BE2C (cell line): ENCODE results near the gene DUSP10.

Source experiments
- DNase-seq: peaks from one replicate; pipeline ENCODE4 v3.0.0-alpha.2; 2020
- H3K27me3 ChIP-seq: fragments of 250-450 bp; sonication (Bioruptor Pico); 2 replicates; pipeline ENCODE4 v1.5.1; 2020; ENCODE audit warnings: mild to moderate bottlenecking
- H3K36me3 ChIP-seq: fragments of 250-450 bp; sonication (Bioruptor Pico); 2 replicates; pipeline ENCODE4 v1.5.1; 2020; ENCODE audit warnings: mild to moderate bottlenecking
- H3K4me1 ChIP-seq: fragments of 250-450 bp; sonication (Bioruptor Pico); 2 replicates; pipeline ENCODE4 v1.5.1; 2020
- H3K4me3 ChIP-seq: 2 replicates; pipeline ENCODE4 v1.5.1; 2011; ENCODE audit warnings: low read depth, low read length
- H3K9me3 ChIP-seq: fragments of 250-450 bp; sonication (Bioruptor Pico); 2 replicates; pipeline ENCODE4 v1.5.1; 2020
- TF ChIP-seq, protein P1 (sequence below): IDR thresholded peaks from 2 replicates; pipeline ENCODE4 v1.5.1; 2012; ENCODE audit warnings: mild to moderate bottlenecking, low read depth, low read length

The DUSP10 gene

DNA sequence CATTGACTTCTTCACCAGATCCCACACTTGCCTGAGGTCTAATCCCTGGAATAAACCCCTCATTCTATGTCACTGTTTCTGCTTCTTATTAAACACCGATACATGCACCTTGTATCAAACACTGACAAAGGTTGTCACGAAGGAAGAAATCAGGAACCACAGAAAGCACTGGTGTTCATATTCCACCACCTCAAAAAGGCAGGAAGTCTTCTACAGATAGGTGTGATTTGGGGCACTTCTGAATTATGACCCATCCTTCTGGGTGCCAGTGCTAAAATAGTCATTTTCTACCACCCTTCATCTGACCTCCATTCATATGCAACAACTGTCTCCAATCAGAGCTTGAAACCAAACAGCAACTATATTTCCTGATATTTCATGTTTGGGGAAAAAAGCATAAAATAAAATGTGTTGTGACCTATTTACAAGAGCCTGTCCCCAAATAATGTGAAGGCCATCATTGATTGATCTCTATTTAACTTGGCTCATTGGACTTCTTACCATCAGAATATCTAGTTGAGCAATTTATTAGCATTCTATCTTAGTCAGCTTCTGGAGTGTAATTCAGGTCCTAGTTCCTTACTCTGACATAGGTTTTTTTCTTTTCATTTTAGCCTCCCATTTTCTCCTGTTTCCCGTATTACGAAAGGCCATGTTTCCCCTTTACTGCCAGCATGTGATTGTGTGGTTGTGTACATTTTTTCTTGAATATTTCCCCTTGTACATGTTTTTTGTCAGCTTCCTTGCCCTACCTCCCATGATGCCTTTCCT, 43.1 kb downstream of the DUSP10 start:
- DNase-seq: no peak
- Histone ChIP-seq H3K27me3 (no peaks in the 10 kb centered on the region), H3K4me3 (no peak overlapping the region), H3K4me1 (no peaks in the 10 kb centered on the region), H3K36me3 (peaks cover 16% of the 10 kb centered on the region), H3K9me3 (no peaks in the 10 kb centered on the region)
- TF ChIP-seq, protein P1, sequence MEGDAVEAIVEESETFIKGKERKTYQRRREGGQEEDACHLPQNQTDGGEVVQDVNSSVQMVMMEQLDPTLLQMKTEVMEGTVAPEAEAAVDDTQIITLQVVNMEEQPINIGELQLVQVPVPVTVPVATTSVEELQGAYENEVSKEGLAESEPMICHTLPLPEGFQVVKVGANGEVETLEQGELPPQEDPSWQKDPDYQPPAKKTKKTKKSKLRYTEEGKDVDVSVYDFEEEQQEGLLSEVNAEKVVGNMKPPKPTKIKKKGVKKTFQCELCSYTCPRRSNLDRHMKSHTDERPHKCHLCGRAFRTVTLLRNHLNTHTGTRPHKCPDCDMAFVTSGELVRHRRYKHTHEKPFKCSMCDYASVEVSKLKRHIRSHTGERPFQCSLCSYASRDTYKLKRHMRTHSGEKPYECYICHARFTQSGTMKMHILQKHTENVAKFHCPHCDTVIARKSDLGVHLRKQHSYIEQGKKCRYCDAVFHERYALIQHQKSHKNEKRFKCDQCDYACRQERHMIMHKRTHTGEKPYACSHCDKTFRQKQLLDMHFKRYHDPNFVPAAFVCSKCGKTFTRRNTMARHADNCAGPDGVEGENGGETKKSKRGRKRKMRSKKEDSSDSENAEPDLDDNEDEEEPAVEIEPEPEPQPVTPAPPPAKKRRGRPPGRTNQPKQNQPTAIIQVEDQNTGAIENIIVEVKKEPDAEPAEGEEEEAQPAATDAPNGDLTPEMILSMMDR: no peak

DNA sequence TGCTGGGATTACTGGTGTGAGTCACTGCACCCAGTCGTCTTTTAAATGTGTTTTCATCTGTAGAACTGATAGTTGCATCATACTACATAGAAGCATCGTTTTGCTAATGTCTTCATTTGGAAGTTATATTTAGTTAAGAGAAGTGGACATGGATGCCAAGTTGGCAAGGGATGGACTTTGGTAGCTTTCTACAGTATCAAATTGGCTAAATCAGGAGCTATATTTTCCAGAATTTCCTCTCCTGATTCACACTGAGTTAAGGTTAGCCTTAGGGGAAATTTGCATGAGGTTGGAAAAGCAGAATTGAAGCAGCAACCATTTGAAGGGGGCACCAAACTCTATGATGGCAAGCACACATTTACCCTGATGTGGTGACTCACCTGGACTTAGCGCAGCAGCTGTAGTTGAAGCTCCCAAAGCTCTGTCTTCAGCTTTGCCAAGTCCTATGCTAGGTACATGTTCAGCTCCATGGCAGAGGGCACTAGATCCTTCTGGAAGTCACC, 43.9 kb downstream of the DUSP10 start:
- Histone ChIP-seq H3K36me3 (peaks cover 16% of the 10 kb centered on the region), H3K9me3 (no peaks in the 10 kb centered on the region), H3K4me3 (no peak overlapping the region), H3K4me1 (no peaks in the 10 kb centered on the region), H3K27me3 (no peaks in the 10 kb centered on the region)
- TF ChIP-seq, protein P1: no peak
- DNase-seq: no peak

DNA sequence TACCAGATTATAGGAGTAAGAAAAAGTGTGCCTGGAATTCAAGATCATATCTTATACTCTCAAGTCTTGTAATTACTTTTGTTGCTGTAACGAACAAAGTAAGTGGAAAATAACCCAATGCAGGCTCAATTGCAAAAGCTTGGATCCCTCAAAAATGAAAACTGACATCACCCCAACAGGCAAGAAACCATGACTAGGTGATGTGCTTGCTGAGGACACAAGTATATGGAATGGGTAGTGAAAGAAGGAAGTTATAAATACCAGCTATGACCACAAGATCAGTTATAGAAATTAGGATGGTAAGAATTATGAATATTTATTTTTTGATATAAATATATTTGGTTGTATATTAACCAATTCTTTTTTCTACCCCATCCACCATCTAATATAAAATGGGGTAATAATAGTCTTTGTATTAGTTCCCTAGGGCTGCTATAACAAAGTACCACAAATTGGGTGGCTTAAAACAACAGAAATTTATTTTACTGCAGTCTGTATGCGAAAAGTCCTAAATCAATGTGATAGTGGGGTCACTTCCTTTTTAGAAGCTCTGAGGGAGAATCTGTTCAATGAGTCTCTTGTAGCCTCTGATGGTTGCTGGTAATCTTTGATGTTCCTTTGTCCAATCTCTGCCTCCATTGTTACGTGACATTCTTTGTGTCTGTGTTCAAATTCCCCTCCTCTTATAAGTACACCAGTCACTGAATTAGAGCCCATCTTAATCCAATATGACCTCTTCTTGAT, 45.0 kb downstream of the DUSP10 start:
- Histone ChIP-seq H3K4me3 (no peak overlapping the region), H3K36me3 (peaks cover 8% of the 10 kb centered on the region), H3K9me3 (no peaks in the 10 kb centered on the region), H3K4me1 (no peaks in the 10 kb centered on the region), H3K27me3 (no peaks in the 10 kb centered on the region)
- TF ChIP-seq, protein P1: no peak
- no peak for DNase-seq

DNA sequence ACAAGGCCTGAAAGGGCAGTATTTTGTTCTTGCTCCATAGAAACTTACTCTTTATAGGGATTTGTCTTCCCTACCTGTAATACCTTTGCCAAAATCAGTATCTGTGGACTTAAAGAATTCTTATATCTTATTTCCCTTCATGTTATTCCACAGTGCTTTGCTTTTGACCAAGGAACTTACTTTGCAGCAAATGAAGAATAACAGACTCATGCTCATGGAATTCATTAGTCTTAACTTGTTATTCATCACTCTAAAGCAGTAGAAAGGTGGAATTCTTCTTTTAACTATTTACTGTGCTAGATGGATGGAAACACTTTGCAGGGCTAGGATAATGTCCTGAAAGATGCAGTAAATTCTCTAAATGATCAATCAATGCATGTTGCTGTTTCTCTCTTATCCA, 45.9 kb downstream of the DUSP10 start:
- no peak for DNase-seq
- Histone ChIP-seq H3K4me3 (no peak overlapping the region), H3K4me1 (no peaks in the 10 kb centered on the region), H3K9me3 (no peaks in the 10 kb centered on the region), H3K27me3 (no peaks in the 10 kb centered on the region), H3K36me3 (peaks cover 6% of the 10 kb centered on the region; the same call in 1 of the 2 replicates)
- TF ChIP-seq, protein P1: no peak

DNA sequence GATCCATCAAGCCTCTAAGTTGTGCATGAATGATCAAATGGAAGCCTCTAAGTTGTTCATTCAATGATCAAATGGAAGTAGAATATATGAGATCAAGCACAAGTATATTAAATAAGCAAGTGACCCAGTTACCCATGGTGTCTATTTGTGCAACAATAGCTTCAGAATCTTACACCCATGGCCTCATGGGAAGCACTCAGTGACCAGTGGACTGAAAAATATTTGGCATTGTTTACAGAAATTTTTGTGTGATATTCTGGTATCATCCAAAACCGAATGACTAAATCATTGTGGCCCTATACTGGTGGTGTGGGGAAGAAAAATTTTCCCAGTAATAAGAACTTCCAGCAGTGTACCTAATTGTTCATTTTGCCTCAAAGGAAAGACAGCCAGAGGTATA, 46.6 kb downstream of the DUSP10 start:
- TF ChIP-seq, protein P1: no peak
- DNase-seq: no peak
- no peaks in the 10 kb centered on the region for H3K27me3 ChIP-seq
- peaks cover 6% of the 10 kb centered on the region; the same call in 1 of the 2 replicates for H3K36me3 ChIP-seq
- no peaks in the 10 kb centered on the region for H3K4me1 ChIP-seq
- no peaks in the 10 kb centered on the region for H3K9me3 ChIP-seq
- H3K4me3 ChIP-seq: no peak overlapping the region
